ENCODE measurements around the gene ZNF518A.
A peak's percentile ranks its signal among the peaks of the same experiment; 100 is the strongest.

ZNF518A gene, protein sequence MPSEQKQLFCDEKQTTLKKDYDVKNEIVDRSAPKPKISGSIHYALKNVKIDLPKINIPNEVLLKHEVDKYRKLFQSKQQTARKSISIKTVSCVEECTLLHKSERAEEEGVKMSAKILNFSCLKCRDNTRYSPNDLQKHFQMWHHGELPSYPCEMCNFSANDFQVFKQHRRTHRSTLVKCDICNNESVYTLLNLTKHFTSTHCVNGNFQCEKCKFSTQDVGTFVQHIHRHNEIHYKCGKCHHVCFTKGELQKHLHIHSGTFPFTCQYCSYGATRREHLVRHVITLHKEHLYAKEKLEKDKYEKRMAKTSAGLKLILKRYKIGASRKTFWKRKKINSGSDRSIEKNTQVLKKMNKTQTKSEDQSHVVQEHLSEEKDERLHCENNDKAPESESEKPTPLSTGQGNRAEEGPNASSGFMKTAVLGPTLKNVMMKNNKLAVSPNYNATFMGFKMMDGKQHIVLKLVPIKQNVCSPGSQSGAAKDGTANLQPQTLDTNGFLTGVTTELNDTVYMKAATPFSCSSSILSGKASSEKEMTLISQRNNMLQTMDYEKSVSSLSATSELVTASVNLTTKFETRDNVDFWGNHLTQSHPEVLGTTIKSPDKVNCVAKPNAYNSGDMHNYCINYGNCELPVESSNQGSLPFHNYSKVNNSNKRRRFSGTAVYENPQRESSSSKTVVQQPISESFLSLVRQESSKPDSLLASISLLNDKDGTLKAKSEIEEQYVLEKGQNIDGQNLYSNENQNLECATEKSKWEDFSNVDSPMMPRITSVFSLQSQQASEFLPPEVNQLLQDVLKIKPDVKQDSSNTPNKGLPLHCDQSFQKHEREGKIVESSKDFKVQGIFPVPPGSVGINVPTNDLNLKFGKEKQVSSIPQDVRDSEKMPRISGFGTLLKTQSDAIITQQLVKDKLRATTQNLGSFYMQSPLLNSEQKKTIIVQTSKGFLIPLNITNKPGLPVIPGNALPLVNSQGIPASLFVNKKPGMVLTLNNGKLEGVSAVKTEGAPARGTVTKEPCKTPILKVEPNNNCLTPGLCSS (N-terminal part only)

DNA sequence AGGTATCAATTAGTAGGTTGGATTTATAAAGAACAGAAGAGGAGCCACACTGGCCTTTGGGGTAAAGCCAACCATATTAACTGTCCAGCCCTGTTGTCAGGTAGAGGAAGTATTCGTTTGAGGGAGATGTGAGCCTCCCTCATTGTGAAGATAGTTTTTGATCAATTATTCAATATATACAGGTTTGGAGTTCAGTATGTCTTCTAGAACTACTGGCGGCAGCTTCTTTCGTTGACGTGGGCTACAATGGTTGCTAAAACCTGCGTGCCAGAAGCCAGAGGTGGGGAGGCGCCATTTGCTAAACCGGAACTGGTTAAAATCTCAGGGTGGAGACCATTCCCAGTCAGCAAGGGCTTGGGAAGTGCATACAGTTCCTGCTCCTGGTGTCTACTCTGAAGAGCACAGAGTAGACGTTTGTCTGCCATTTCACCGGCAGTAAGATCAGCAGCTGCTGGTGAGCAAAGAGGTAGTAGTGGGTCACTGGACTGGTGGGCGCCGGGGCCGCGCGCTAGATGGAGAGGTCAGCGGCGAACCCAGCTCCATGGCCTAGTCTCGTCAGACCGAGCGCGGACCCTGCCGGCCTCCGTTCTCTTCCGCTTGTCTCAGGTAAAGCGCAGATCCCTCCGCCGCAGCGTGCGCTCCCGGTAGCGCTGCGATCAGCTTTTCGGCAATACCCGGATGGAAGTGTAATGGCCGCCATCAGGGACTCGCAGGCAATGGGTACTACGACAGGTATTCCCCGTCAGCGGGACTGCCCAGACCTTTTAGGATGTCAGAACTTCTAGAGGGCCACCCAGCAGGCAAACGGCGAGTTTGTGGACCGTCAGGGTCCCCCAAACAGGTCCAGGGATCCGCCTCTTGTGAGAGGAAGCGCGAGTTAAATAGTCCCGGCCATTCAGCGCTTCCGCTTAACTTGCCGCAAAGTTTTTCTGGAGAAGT, at the start of gene ZNF518A:
TSS of gene ZNF518A (plus strand) at position 911 of the 939 bp plus-strand sequence. CDS start 26,026 bp downstream, outside the sequence.
- FAIRE-seq: no peak

DNA sequence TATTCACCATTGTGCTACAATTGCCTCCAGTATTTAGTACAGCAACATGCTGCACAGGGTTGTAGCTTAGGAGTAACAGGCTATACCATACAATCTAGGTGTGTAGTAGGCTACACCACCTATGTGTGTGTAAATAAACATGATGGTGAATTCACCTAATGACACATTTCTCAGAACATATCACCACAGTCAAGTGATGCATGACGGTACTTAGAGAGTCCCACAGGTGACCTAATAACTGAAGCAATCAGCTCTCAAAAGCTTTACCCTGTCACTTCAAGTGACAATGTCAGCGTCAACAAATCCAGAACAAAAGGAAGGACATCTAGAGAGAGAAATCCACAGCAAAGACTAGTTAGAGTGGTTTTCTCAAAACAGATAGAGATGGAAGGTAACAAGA, 47.9 kb upstream of the ZNF518A start:
- FAIRE-seq: no peak

DNA sequence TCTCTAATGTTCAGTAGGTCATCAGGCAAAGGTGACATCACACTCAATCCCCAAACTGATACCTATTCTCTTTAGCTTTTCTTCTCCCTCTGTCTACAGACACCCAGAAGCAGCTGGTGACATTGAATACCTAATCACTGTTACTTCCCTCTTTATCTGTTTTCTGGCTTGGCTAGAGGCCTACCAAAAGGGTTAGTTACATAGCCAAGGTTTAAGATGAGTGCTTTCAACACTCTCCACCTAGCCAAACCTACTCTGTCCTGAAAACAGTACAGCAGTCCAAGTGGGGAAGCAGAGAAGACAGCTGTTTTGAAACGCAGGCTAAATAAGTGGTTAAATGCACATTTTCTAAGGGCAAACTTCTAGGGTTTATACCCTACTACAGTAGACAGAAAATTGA, 47.3 kb upstream of the ZNF518A start:
- FAIRE-seq: no peak

- peak; percentile 94 for FAIRE-seq
These were observed 41.0 kb upstream of the ZNF518A start for GRCh38 chr10:96089116-96089515.

DNA sequence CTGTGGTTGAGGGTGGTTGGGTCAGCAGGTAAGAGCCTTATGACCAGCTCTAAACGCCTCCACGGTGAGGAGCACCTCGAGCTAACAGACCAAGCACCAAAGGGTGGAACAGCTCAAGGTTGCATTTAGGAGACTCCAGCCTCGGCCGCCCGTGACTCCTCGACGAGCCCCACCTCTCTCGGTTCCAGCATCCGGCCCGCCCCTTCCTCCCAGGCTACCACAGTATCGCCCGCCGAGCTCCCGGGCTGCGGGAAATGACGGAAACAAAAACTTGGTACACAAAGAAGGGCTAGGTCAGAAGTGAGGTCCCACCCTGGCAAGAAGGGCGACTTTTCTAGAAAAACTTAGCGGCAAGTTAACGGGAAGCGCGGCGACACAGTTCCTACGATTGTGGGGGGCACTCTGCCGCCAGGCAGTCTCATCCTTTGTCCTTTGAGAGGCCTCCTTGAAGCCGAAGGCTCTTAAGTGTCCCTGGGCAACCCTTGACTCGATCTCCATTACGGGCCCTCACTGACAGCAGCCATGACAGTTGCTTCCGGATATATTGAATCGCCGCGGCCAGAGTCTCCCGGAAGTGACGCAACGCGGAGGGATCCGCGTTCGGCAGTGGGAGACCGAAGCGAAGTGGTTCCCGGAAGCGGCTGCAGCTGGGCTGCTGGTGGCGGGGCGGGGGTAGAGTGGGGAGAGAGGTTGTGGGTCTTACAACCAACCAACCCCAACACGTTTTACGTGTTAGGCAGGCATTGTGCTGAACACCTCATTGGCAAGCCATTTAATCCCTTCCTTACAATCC, 40.2 kb upstream of the ZNF518A start:
- FAIRE-seq: no peak

GRCh38 chr10:96090463-96090800, 39.7 kb upstream of the ZNF518A start:
- no peak for FAIRE-seq

DNA sequence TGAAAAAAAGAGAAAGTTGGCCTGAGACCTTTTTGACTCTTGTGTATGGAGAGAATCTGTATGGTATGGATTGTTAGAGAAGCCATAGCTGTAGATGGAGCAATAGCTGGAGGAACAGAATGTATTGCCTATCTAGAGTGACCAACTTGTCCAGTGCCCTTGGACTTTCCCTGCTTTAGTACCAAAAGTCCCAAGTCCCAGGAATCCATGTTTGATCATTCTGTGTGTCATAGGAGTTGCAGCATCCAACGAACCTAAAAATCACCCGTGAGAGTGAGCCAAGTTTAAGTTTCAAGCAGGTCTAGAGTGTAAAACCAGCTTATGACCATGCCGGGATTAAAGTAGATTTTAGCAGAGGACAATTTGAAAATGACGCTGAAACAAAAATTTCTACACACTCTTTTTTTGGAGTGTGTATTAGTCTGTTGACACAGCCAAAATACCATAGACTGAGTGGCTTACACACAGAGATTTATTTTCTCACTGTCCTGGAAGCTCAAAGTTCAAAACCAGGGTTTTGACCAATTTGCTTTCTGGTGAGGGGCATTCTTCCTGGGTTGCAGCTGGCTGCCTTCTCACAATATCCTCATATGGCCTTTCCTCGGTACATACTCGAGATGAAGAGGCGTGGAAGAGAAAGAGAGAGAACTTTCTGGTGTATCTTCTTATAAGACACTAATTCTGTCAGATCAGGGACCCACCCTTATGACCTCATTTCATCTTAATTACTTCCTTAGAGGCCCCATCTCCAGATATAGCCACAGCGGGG, 36.9 kb upstream of the ZNF518A start:
- no peak for FAIRE-seq

- no peak for FAIRE-seq
These were observed 36.1 kb upstream of the ZNF518A start for GRCh38 chr10:96093948-96094347.

DNA sequence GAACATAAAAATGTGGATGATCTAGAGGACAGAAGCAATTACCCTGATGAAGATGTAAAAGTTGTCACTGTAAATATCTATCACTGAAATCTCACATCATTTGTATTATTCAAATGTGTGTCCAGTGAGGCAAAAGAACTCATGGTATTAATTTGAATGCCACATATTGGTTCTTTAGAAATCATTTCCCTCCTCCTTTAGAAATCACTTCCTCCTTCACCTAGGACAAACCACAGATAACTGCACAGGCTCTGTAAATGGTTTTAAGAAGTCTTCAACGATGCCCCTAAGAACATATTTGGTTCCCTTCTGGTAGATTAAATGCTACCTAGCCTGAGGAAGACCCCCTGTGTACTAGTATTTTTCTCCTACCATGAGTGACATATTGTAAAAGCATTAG, 33.1 kb upstream of the ZNF518A start:
- FAIRE-seq: no peak

DNA sequence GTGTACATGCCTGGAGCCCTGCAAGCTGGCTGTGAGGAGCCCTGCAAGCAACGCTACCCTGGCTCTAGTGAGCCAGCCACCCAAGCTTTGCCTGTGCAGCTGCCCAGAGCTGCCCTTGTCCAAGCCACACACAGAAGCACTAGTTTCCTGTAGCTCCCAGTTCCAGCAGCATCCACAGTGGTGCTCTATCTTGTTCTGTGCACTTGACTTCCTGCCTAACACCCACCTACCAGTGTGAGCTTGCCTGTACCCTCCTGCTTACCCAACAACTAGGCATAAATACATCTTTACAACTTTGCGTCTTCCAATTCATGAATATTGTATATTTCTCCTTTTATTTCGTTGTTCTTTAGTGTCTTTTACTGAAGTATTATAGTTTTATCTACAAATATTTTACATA, 32.2 kb upstream of the ZNF518A start:
- FAIRE-seq: no peak

GRCh38 chr10:96107623-96108038, 22.5 kb upstream of the ZNF518A start:
- no peak for FAIRE-seq

DNA sequence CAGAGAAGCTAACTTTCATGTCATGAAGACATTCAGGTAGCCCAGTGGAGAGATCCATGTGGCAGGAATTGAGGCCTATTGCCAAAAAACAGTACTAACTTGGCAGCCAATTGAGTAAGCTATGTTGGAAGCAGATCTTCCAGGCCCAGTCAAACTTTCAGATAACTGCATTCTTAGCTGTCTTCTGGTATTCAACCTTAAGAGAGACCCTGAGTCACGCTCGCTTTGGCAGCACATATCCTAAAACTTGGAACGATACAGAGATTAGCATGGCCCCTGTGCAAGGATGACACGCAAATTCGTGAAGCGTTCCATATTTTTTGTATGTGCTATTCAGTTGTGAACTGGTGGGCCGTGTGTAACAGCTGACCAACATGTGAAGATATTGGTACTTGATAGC, 17.6 kb upstream of the ZNF518A start:
- no peak for FAIRE-seq

DNA sequence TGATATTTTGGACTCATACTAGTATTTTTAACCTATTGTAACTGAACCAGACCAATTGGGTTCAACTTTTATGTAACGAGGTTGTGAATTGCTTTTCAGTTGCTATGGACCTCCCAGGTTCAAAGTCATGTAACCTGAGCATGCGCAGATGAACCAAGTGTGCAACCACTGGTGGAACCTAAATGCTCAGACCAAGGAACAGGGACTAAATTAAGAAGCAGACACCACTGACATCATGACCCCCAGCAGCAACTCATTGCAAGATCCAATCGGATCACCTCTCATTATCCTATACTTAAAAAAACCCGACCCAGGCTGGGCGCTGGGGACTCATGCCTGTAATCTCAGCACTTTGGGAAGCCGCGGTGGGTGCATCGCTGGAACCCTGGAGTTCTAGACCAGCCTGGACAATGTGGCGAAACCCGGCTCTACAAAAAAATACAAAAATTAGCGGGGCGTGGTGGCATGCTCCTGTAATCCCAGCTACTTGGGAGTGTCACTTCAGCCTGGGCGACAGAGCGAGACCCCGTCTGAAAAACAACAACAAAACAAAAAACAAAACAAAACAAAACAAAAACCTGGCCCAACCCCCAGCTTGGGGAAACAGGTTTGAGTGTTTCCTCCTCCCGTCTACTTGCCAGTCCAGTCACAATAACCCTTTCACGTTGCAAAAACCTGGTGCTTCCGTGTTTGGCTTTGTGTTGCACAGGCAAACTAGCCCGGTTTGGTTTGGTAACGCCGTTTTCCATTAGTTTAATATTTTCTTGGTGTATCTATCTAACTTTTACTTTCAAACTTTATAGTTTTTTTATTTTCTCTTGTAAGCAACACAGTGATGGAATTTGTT, 11.3 kb upstream of the ZNF518A start:
- no peak for FAIRE-seq

DNA sequence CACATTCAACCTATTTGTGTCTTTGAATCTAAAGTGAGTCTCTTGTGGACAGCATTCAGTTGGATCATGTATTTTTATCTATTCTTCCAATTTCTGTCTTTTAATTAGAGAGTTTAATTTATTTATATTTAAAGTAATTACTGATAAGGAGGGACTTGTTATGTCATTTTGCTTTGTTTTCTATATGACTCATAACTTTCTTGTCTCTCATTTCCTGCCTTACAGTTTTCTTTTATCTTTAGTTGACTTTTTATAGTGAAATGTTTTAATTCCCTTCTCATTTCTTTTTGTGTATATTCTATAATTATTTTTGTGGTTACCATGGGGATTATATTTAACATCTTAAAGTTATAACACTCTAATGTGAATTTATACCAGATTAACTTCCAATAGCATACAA, 7.3 kb upstream of the ZNF518A start:
- no peak for FAIRE-seq

GRCh38 chr10:96124230-96125141, 5.6 kb upstream of the ZNF518A start:
- FAIRE-seq: no peak

- no peak for FAIRE-seq
These were observed 5.0 kb upstream of the ZNF518A start for GRCh38 chr10:96125142-96125515.

- FAIRE-seq: no peak
These were observed 364 bp downstream of the ZNF518A start for GRCh38 chr10:96130326-96130995.

DNA sequence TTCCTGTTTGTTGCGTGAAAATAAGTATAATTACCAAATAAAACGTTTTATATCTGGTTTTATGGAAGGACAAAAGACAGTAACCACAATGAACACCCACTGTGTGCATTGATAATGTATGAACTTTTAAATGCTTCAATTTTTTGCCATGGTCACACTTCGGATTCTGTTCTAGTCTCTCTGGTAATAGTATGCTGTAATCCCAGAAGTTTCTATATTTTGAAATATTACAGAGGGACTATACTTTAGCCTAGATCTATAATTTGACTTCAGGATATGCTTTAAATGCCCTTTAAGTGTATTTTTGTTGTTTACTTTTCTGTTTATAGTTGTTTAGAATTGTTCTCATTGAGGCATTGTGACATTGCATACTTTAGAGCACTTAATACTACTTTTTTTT, 1.5 kb downstream of the ZNF518A start:
- no peak for FAIRE-seq

Data from islet of Langerhans (tissue), 1 donor.